H9 (cell line): Measurements from ENCODE around the gene FAM217B. TPM values are rescaled to one million over a fixed set of nuclear protein-coding genes. Genes with fewer than 3 reads are reported as not detected.

Source experiments
- DNase-seq: peaks from one replicate; pipeline ENCODE4 v3.0.0-alpha.2; 2017
- H2AFZ ChIP-seq: one replicate; pipeline ENCODE4 v1.6.1; 2013; ENCODE audit warnings: mild to moderate bottlenecking, low read length, control low read depth, moderate library complexity
- H2AK5ac ChIP-seq: 2 replicates; pipeline ENCODE4 v1.6.1; 2013; ENCODE audit warnings: low read length, control low read depth, mixed read lengths; ENCODE audit not compliant: insufficient read length
- H2BK120ac ChIP-seq: one replicate; pipeline ENCODE4 v1.6.1; 2013; ENCODE audit warnings: low read depth, mild to moderate bottlenecking, low read length, control low read depth, inconsistent platforms; ENCODE audit not compliant: poor library complexity, severe bottlenecking
- H2BK12ac ChIP-seq: 2 replicates; pipeline ENCODE4 v1.6.1; 2013; ENCODE audit warnings: low read length, control low read depth, mixed read lengths, low read depth; ENCODE audit not compliant: insufficient read length
- H2BK15ac ChIP-seq: 2 replicates; pipeline ENCODE4 v1.6.1; 2013; ENCODE audit warnings: low read depth, low read length, control low read depth
- H2BK20ac ChIP-seq: one replicate; pipeline ENCODE4 v1.6.1; 2013; ENCODE audit warnings: low read depth, mild to moderate bottlenecking, low read length, control low read depth, inconsistent platforms; ENCODE audit not compliant: poor library complexity, severe bottlenecking
- H2BK5ac ChIP-seq: 2 replicates; pipeline ENCODE4 v1.6.1; 2013; ENCODE audit warnings: low read length, control low read depth, mixed read lengths; ENCODE audit not compliant: insufficient read length
- H3K14ac ChIP-seq: 2 replicates; pipeline ENCODE4 v1.6.1; 2013; ENCODE audit warnings: low read length, control low read depth; ENCODE audit not compliant: insufficient read depth
- H3K18ac ChIP-seq: 2 replicates; pipeline ENCODE4 v1.6.1; 2013; ENCODE audit warnings: low read depth, mild to moderate bottlenecking, mixed read lengths, low read length, control low read depth; ENCODE audit not compliant: insufficient read length
- H3K23ac ChIP-seq: 2 replicates; pipeline ENCODE4 v1.6.1; 2013; ENCODE audit warnings: low read length, control low read depth, mixed read lengths, low read depth; ENCODE audit not compliant: insufficient read length
- H3K23me2 ChIP-seq: 2 replicates; pipeline ENCODE4 v1.6.1; 2013; ENCODE audit warnings: low read depth, mild to moderate bottlenecking, mixed read lengths, low read length, control low read depth; ENCODE audit not compliant: insufficient read length, poor library complexity, severe bottlenecking
- H3K27ac ChIP-seq: 2 replicates; pipeline ENCODE4 v1.5.1; 2013; ENCODE audit warnings: low read length, control low read depth, mixed read lengths, low read depth; ENCODE audit not compliant: insufficient read length
- H3K27me3 ChIP-seq: 2 replicates; pipeline ENCODE4 v1.6.1; 2013; ENCODE audit warnings: low read length, control low read depth, inconsistent platforms; ENCODE audit not compliant: insufficient read depth
- H3K4ac ChIP-seq: 2 replicates; pipeline ENCODE4 v1.6.1; 2013; ENCODE audit warnings: low read depth, mild to moderate bottlenecking, control low read depth, inconsistent platforms, low read length, moderate library complexity
- H3K4me1 ChIP-seq: 2 replicates; pipeline ENCODE4 v1.6.1; 2013; ENCODE audit warnings: low read length, control low read depth, inconsistent platforms; ENCODE audit not compliant: insufficient read depth
- H3K4me2 ChIP-seq: 2 replicates; pipeline ENCODE4 v1.6.1; 2013; ENCODE audit warnings: low read length, control low read depth, mixed read lengths; ENCODE audit not compliant: insufficient read length, insufficient read depth
- H3K56ac ChIP-seq: 2 replicates; pipeline ENCODE4 v1.6.1; 2013; ENCODE audit warnings: low read depth, mild to moderate bottlenecking, mixed read lengths, low read length, control low read depth; ENCODE audit not compliant: insufficient read length
- H3K79me1 ChIP-seq: 2 replicates; pipeline ENCODE4 v1.6.1; 2013; ENCODE audit warnings: low read depth, mild to moderate bottlenecking, moderate library complexity, low read length, control low read depth, inconsistent platforms; ENCODE audit not compliant: insufficient read depth, poor library complexity, severe bottlenecking
- H3K79me2 ChIP-seq: 2 replicates; pipeline ENCODE4 v1.6.1; 2013; ENCODE audit warnings: low read length, control low read depth, inconsistent platforms; ENCODE audit not compliant: insufficient read depth
- H3K9ac ChIP-seq: 2 replicates; pipeline ENCODE4 v1.6.1; 2013; ENCODE audit warnings: low read length, control low read depth, mixed read lengths; ENCODE audit not compliant: insufficient read length; ENCODE audit errors: extremely low read depth
- H3K9me3 ChIP-seq: one replicate; pipeline ENCODE4 v1.6.1; 2013; ENCODE audit warnings: low read depth, low read length, inconsistent platforms; ENCODE audit not compliant: control insufficient read depth
- H3T11ph ChIP-seq: one replicate; pipeline ENCODE4 v1.6.1; 2013; ENCODE audit warnings: mild to moderate bottlenecking, low read length, control low read depth, inconsistent platforms
- H4K20me1 ChIP-seq: one replicate; pipeline ENCODE4 v1.6.1; 2013; ENCODE audit not compliant: control insufficient read depth, insufficient read length, insufficient read depth
- H4K5ac ChIP-seq: 2 replicates; pipeline ENCODE4 v1.6.1; 2013; ENCODE audit warnings: low read depth, mild to moderate bottlenecking, mixed read lengths, low read length, control low read depth; ENCODE audit not compliant: insufficient read length
- H4K8ac ChIP-seq: replicated peaks from 2 replicates; pipeline ENCODE4 v1.6.1; 2013; ENCODE audit warnings: low read length, control low read depth, mixed read lengths, low read depth; ENCODE audit not compliant: insufficient read length
- H4K91ac ChIP-seq: 2 replicates; pipeline ENCODE4 v1.6.1; 2013; ENCODE audit warnings: low read depth, mild to moderate bottlenecking, moderate library complexity, mixed read lengths, low read length, control low read depth; ENCODE audit not compliant: insufficient read length
- H3K27ac Mint-ChIP-seq, 3 experiments: 2 replicates in 2 of 3; 3 replicates in 1 of 3; pipeline ENCODE4 v1.8.0; 2020 to 2021; ENCODE audit warnings: mixed read lengths in 3 of 3, mild to moderate bottlenecking in 1 of 3, moderate library complexity in 1 of 3
- H3K27me3 Mint-ChIP-seq: 2 replicates; pipeline ENCODE4 v1.8.0; 2021; ENCODE audit warnings: low read depth, mild to moderate bottlenecking, moderate library complexity, mixed read lengths
- H3K36me3 Mint-ChIP-seq, 3 experiments: 2 replicates in 2 of 3; 3 replicates in 1 of 3; pipeline ENCODE4 v1.8.0; 2020 to 2021; ENCODE audit warnings: low read depth in 3 of 3, mixed read lengths in 3 of 3; ENCODE audit not compliant: insufficient read depth in 1 of 3
- H3K4me1 Mint-ChIP-seq, 2 experiments: 2 replicates each; pipeline ENCODE4 v1.8.0; 2020; ENCODE audit warnings: mixed read lengths in 2 of 2
- H3K4me3 Mint-ChIP-seq, 2 experiments: 2 replicates in 1 of 2; 3 replicates in 1 of 2; pipeline ENCODE4 v1.8.0; 2020 to 2021; ENCODE audit warnings: mild to moderate bottlenecking in 2 of 2, mixed read lengths in 2 of 2, moderate library complexity in 1 of 2
- H3K9me3 Mint-ChIP-seq, 2 experiments: 2 replicates in 1 of 2; 3 replicates in 1 of 2; pipeline ENCODE4 v1.8.0; 2020; ENCODE audit warnings: mild to moderate bottlenecking in 2 of 2, mixed read lengths in 2 of 2, moderate library complexity in 1 of 2
- CTCF ChIP-seq: fragments of 200-600 bp; sonication (generic); conservative IDR thresholded peaks from 3 replicates; pipeline ENCODE4 v1.8.0; 2021; ENCODE audit warnings: antibody characterized with exemption, mild to moderate bottlenecking
- WGBS: extraction: QIAGEN DNeasy Blood & Tissue Kit; methylation state at CpG from one replicate; pipeline ENCODE4 v1.1.7; 2013; ENCODE audit warnings: missing lambda C conversion rate, low lambda C conversion rate, mixed read lengths; ENCODE audit not compliant: insufficient read length; ENCODE audit errors: extremely low coverage; 5-methylcytosine and 5-hydroxymethylcytosine counted together
- total RNA-seq: library from RNA; stranded (reverse); gene quantifications from 2 replicates; pipeline ENCODE4 v1.2.1, GENCODE V29; 2021

The FAM217B gene
- total RNA-seq, 1 experiment from 2014 or later = 24.5 TPM

- H2BK120ac ChIP-seq = no peak overlapping the region
- Mint-ChIP-seq H3K9me3 (no peaks in the 10 kb centered on the region; a peak in 1 of 5 replicates), H3K4me1 (peaks cover 16 to 20% of the 10 kb centered on the region in 2 experiments), H3K27me3 (no peaks in the 10 kb centered on the region), H3K4me3 (no peak overlapping the region), H3K36me3 (peaks cover 0 to 2% (median 0%) of the 10 kb centered on the region in 3 experiments; a peak in 2 of 7 replicates), H3K27ac (no peak overlapping the region)
- no peak overlapping the region for H3K56ac ChIP-seq
- no peaks in the 10 kb centered on the region for H3K79me2 ChIP-seq
- H3K4me1 ChIP-seq = no peaks in the 10 kb centered on the region
- H3K18ac ChIP-seq = no peak overlapping the region
- H3K27ac ChIP-seq = no peak overlapping the region
- no peaks in the 10 kb centered on the region; the same call in 1 of the 2 replicates for H3K27me3 ChIP-seq
- no peaks in the 10 kb centered on the region for H3K9me3 ChIP-seq
- no peak overlapping the region for H2BK15ac ChIP-seq
- no peaks in the 10 kb centered on the region for H4K20me1 ChIP-seq
- no peak overlapping the region for H3K23ac ChIP-seq
- H4K5ac ChIP-seq = no peak overlapping the region
- no peak overlapping the region for H2AFZ ChIP-seq
- H3K9ac ChIP-seq = no peak overlapping the region
- no peak overlapping the region for H4K8ac ChIP-seq
- no peak overlapping the region for H2BK12ac ChIP-seq
- H2BK5ac ChIP-seq = no peak overlapping the region
- H3K79me1 ChIP-seq = no peaks in the 10 kb centered on the region
- no peak overlapping the region for H3K4me2 ChIP-seq
- H4K91ac ChIP-seq = no peak overlapping the region
- H2BK20ac ChIP-seq = no peak overlapping the region
- H3K23me2 ChIP-seq = no peaks in the 10 kb centered on the region
- peak; percentile 56 for TF ChIP-seq CTCF
- no peak overlapping the region for H3K4ac ChIP-seq
- H2AK5ac ChIP-seq = no peak overlapping the region
- H3K14ac ChIP-seq = no peak overlapping the region
- no CpG with 5 or more reads among the region's 3 CpGs for WGBS
- no peak overlapping the region for H3T11ph ChIP-seq
- no peak for DNase-seq
Observed at GRCh38 chr20:59985864-59986263, 45.7 kb downstream of the FAM217B start.
